ENCODE data around the gene PDE6B. TPM values are rescaled to one million over a fixed set of nuclear protein-coding genes. Genes with fewer than 3 reads are reported as not detected.

The PDE6B gene
- polyA plus RNA-seq, 1 donor from 2014 or later = 3.2 TPM

GRCh38 chr4:688854-689681, 63.7 kb downstream of the PDE6B start, which contains the start of gene SLC49A3:
Gene SLC49A3, minus strand, starts transcription at chr4:689151. Its CDS starts 24 bp downstream, at chr4:689127.
- Histone ChIP-seq H3K27me3 (ENCODE audit: insufficient read depth, low read depth, low read length) (peaks cover 7% of the 10 kb centered on the region), H4K20me1 (ENCODE audit: insufficient read depth) (no peaks in the 10 kb centered on the region), H3K4me3 (ENCODE audit: low read length) (no peak within 1 kb of the TSS), H3K9ac (ENCODE audit: low read length) (no peak within 1 kb of the TSS), H3K9me3 (ENCODE audit: low read length) (no peaks in the 10 kb centered on the region), H3K27ac (ENCODE audit: low read length) (no peak within 1 kb of the TSS), H3K79me2 (replicated peaks; ENCODE audit: insufficient read depth, low read length) (no peaks in the 10 kb centered on the region), H3K9me2 (ENCODE audit: insufficient read depth, low read length) (no peaks in the 10 kb centered on the region), H2AFZ (ENCODE audit: low read depth, low read length) (no peak within 1 kb of the TSS), H3K4me2 (ENCODE audit: low read length) (no peak within 1 kb of the TSS), H3F3A (ENCODE audit: insufficient read depth, low read length, poor library complexity, severe bottlenecking) (no peaks in the 10 kb centered on the region), H3K36me3 (ENCODE audit: insufficient read depth, low read length) (no peaks in the 10 kb centered on the region)
- TF ChIP-seq POLR2AphosphoS5 (IDR thresholded peaks at IDR 0.05) (no peak), EZH2 (IDR thresholded peaks at IDR 0.05; ENCODE audit: borderline replicate concordance, insufficient read depth, low read length, poor library complexity, severe bottlenecking) (no peak), TAF1 (IDR thresholded peaks at IDR 0.05; ENCODE audit: low read depth) (no peak), RAD21 (conservative IDR thresholded peaks at IDR 0.05) (no peak), EP300 (conservative IDR thresholded peaks at IDR 0.05; ENCODE audit: poor library complexity, severe bottlenecking) (no peak), MXI1 (conservative IDR thresholded peaks at IDR 0.05; ENCODE audit: poor library complexity, severe bottlenecking) (no peak), SMC3 (conservative IDR thresholded peaks at IDR 0.05; ENCODE audit: poor library complexity) (no peak), CTCF (IDR thresholded peaks at IDR 0.05; ENCODE audit: poor library complexity, severe bottlenecking) (no peak)
- TF ChIP-seq, protein P1, sequence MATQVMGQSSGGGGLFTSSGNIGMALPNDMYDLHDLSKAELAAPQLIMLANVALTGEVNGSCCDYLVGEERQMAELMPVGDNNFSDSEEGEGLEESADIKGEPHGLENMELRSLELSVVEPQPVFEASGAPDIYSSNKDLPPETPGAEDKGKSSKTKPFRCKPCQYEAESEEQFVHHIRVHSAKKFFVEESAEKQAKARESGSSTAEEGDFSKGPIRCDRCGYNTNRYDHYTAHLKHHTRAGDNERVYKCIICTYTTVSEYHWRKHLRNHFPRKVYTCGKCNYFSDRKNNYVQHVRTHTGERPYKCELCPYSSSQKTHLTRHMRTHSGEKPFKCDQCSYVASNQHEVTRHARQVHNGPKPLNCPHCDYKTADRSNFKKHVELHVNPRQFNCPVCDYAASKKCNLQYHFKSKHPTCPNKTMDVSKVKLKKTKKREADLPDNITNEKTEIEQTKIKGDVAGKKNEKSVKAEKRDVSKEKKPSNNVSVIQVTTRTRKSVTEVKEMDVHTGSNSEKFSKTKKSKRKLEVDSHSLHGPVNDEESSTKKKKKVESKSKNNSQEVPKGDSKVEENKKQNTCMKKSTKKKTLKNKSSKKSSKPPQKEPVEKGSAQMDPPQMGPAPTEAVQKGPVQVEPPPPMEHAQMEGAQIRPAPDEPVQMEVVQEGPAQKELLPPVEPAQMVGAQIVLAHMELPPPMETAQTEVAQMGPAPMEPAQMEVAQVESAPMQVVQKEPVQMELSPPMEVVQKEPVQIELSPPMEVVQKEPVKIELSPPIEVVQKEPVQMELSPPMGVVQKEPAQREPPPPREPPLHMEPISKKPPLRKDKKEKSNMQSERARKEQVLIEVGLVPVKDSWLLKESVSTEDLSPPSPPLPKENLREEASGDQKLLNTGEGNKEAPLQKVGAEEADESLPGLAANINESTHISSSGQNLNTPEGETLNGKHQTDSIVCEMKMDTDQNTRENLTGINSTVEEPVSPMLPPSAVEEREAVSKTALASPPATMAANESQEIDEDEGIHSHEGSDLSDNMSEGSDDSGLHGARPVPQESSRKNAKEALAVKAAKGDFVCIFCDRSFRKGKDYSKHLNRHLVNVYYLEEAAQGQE (IDR thresholded peaks at IDR 0.05; ENCODE audit: borderline replicate concordance) = no peak

DNA sequence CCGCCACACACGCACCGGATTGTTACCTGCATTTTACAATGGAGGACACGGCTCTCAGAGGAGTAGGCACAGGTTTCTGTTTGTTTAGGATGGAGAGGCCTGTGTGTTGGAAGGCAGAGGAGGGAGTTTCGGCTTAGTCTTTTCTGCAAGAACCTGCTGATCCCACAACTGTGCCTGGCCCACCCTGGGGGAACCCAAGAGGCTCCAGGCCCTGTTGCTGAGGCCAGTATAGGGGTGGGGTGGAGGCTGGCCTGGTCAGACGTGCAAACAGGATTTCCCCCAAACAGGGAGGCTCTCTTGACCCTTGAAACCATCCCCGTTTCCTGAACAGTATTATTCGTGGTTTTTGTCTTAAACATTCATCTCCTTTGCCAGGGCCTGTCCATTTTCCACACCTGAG, 64.3 kb downstream of the PDE6B start:
- Histone ChIP-seq H3K9me3 (ENCODE audit: low read length) (no peaks in the 10 kb centered on the region), H3F3A (ENCODE audit: insufficient read depth, low read length, poor library complexity, severe bottlenecking) (no peaks in the 10 kb centered on the region), H3K27me3 (ENCODE audit: insufficient read depth, low read depth, low read length) (peaks cover 7% of the 10 kb centered on the region), H3K27ac (ENCODE audit: low read length) (no peak overlapping the region), H3K4me3 (ENCODE audit: low read length) (no peak overlapping the region), H2AFZ (ENCODE audit: low read depth, low read length) (no peak overlapping the region), H3K36me3 (ENCODE audit: insufficient read depth, low read length) (no peaks in the 10 kb centered on the region), H3K9me2 (ENCODE audit: insufficient read depth, low read length) (no peaks in the 10 kb centered on the region), H4K20me1 (ENCODE audit: insufficient read depth) (no peaks in the 10 kb centered on the region), H3K4me2 (ENCODE audit: low read length) (no peak overlapping the region), H3K9ac (ENCODE audit: low read length) (no peak overlapping the region), H3K79me2 (replicated peaks; ENCODE audit: insufficient read depth, low read length) (no peaks in the 10 kb centered on the region)
- TF ChIP-seq, protein P1 (IDR thresholded peaks at IDR 0.05; ENCODE audit: borderline replicate concordance) = no peak
- no peak for TF ChIP-seq SMC3 (conservative IDR thresholded peaks at IDR 0.05; ENCODE audit: poor library complexity)
- no peak for TF ChIP-seq MXI1 (conservative IDR thresholded peaks at IDR 0.05; ENCODE audit: poor library complexity, severe bottlenecking)
- no peak for TF ChIP-seq POLR2AphosphoS5 (IDR thresholded peaks at IDR 0.05)
- TF ChIP-seq CTCF (IDR thresholded peaks at IDR 0.05; ENCODE audit: poor library complexity, severe bottlenecking) = no peak
- no peak for TF ChIP-seq RAD21 (conservative IDR thresholded peaks at IDR 0.05)
- TF ChIP-seq TAF1 (IDR thresholded peaks at IDR 0.05; ENCODE audit: low read depth) = no peak
- no peak for TF ChIP-seq EP300 (conservative IDR thresholded peaks at IDR 0.05; ENCODE audit: poor library complexity, severe bottlenecking)
- TF ChIP-seq EZH2 (IDR thresholded peaks at IDR 0.05; ENCODE audit: borderline replicate concordance, insufficient read depth, low read length, poor library complexity, severe bottlenecking) = no peak
